ENCODE measurements around the gene MLST8.
"Not testable (repeated sequence)": the region's sequence is repeated elsewhere in the genome, so short reads cannot be mapped to it uniquely, and the experiment has no call there.

- TF ChIP-seq CTCF (IDR thresholded peaks at IDR 0.05; ENCODE audit: control extremely low read depth in 1 of 3, insufficient read depth in 1 of 3, low read depth in 1 of 3, low read length in 3 of 3); ATF3 (IDR thresholded peaks at IDR 0.05; ENCODE audit: insufficient read depth, low read depth, low read length); RAD21 (IDR thresholded peaks at IDR 0.05 in 1 of 2, conservative IDR thresholded peaks at IDR 0.05 in 1 of 2; ENCODE audit: low read depth in 2 of 2, low read length in 2 of 2); SRF (IDR thresholded peaks at IDR 0.05; ENCODE audit: low read depth, low read length); FOSL1 (IDR thresholded peaks at IDR 0.05; ENCODE audit: insufficient read depth, low read depth, low read length); PHF8 (conservative IDR thresholded peaks at IDR 0.05; ENCODE audit: low read depth, low read length); POLR2A (IDR thresholded peaks at IDR 0.05; ENCODE audit: control extremely low read depth in 1 of 2, low read depth in 2 of 2, low read length in 2 of 2); EP300 (IDR thresholded peaks at IDR 0.05; ENCODE audit: borderline replicate concordance in 1 of 2, low read depth in 2 of 2, low read length in 2 of 2); CREB1 (IDR thresholded peaks at IDR 0.05): not testable (repeated sequence)
Measured at GRCh38 chr16:2203119-2203688, 2.0 kb upstream of the MLST8 start.

Data from H1 (cell line).